Activated naive CD4-positive, alpha-beta T cell treated with anti-CD3 and anti-CD28 coated beads, Interleukin-2, amount 50 U/mL, for 24 hours (primary cell): ENCODE results near the gene MLF2.
"Not testable (repeated sequence)": the region's sequence is repeated elsewhere in the genome, so short reads cannot be mapped to it uniquely, and the experiment has no call there.

ENCODE experiments used
- H3K27ac Mint-ChIP-seq: one replicate; pipeline ENCODE4 v1.8.0; 2021; ENCODE audit warnings: mild to moderate bottlenecking, mixed read lengths
- H3K27me3 Mint-ChIP-seq: one replicate; pipeline ENCODE4 v1.8.0; 2021; ENCODE audit warnings: mixed read lengths
- H3K36me3 Mint-ChIP-seq: one replicate; pipeline ENCODE4 v1.8.0; 2021; ENCODE audit warnings: mixed read lengths
- H3K4me1 Mint-ChIP-seq: one replicate; pipeline ENCODE4 v1.8.0; 2021; ENCODE audit warnings: mixed read lengths
- H3K4me3 Mint-ChIP-seq: one replicate; pipeline ENCODE4 v1.8.0; 2021; ENCODE audit warnings: mild to moderate bottlenecking, mixed read lengths
- H3K9me3 Mint-ChIP-seq: one replicate; pipeline ENCODE4 v1.8.0; 2021; ENCODE audit warnings: mixed read lengths

MLF2 gene

DNA sequence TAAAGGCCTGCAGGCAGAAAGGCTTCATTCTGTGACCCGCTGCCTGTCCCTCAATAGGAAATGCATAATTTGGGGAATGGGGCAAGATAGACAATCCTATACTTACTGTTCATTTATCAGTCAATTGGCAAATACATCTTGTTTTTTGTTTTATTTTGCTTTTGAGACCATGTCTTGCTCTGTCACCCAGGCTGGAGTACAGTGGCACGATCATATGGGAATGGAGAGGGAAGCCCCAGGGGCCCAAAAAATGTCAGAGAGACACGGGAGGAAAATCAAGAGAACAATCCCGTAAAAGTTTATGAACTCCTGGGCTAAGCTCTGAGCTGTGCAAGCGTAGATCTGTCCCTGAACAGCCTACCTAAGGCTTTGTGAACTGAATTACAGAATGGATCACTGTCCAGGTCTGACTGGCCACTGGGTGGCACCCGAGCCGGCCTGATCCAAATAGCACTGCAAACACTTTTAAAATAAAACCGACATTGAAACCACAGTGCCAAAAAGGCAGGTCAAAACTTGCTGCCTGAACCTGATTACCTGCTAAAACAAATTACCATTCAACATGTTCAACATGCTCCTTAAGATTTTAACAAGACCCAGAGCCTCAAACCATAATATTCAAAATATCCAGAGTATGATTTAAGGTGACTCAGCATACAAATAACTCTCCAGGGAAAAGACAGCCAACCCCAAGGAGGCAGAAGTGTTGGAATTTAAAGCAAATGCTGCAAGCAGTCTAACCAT is 17.3 kb downstream of the MLF2 start:
- no peak overlapping the region for H3K4me3 Mint-ChIP-seq
- peaks cover 5% of the 10 kb centered on the region for H3K4me1 Mint-ChIP-seq
- H3K36me3 Mint-ChIP-seq = peaks cover 9% of the 10 kb centered on the region
- H3K9me3 Mint-ChIP-seq = no peaks in the 10 kb centered on the region
- no peaks in the 10 kb centered on the region for H3K27me3 Mint-ChIP-seq
- H3K27ac Mint-ChIP-seq = no peak overlapping the region

DNA sequence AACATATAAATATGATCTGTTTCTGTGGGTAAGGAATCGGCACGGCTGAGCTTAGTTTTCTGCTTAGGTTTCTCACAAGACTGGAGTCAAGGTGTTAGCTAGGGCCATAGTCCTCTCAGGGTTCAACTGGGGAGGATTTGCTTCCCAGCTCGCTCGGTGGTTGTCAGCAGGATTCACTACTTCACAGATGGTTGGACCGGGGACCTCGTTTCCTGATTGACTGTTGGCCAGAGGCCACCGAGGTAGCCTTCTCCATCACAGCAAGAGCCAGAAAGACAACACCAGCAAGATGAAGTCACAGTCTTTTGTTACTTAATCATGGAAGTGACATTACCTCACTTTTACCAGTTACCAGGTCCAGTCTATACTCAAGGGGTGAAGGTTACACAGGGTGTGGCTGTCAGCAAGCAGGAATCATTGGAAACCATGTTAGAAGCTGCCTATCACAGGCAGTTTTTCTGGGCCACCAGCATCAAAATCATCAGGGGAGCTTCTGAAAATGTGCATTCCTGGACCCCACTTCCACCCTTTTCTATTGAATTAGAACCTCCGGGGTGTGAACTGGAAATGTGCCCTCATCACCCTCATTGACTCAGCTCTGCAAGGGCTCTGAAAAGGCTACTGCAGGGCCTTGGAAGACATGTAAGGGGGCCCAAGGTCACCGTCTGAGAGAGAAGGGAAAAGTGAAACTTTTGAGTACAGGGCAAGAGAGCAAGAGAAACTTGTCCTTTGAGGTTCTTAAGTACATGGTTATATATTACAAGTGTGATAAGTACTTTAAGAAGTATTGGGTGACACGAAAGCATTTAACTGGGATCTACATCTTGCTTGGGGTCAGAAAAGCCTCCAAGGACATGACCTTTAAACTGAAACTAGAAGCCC is 18.2 kb downstream of the MLF2 start:
- no peaks in the 10 kb centered on the region for H3K9me3 Mint-ChIP-seq
- no peaks in the 10 kb centered on the region for H3K27me3 Mint-ChIP-seq
- no peak overlapping the region for H3K27ac Mint-ChIP-seq
- H3K36me3 Mint-ChIP-seq = peaks cover 12% of the 10 kb centered on the region
- peaks cover 5% of the 10 kb centered on the region for H3K4me1 Mint-ChIP-seq
- H3K4me3 Mint-ChIP-seq = no peak overlapping the region

DNA sequence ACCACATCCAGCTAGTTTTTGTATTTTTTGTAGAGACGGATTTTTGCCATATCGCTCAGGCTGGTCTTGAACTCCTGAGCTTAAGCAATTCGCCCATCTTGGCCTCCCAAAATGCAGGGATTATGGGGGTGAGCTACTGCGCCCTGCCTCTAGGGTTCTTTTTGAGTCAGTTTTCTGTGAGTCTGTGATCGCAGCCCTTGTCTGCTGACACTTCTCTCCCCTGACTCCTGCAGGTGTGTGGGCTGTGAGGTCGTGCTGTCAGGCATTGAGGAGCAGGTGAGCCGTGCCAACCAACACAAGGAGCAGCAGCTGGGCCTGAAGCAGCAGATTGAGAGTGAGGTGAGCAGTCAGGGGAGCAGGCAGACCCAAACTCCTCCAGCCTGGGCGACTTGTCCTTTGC is 22.8 kb downstream of the MLF2 start:
- H3K27me3 Mint-ChIP-seq = no peaks in the 10 kb centered on the region
- peaks cover 16% of the 10 kb centered on the region for H3K36me3 Mint-ChIP-seq
- H3K4me3 Mint-ChIP-seq = no peak overlapping the region
- peaks cover 10% of the 10 kb centered on the region for H3K4me1 Mint-ChIP-seq
- H3K27ac Mint-ChIP-seq = no peak overlapping the region
- no peaks in the 10 kb centered on the region for H3K9me3 Mint-ChIP-seq

DNA sequence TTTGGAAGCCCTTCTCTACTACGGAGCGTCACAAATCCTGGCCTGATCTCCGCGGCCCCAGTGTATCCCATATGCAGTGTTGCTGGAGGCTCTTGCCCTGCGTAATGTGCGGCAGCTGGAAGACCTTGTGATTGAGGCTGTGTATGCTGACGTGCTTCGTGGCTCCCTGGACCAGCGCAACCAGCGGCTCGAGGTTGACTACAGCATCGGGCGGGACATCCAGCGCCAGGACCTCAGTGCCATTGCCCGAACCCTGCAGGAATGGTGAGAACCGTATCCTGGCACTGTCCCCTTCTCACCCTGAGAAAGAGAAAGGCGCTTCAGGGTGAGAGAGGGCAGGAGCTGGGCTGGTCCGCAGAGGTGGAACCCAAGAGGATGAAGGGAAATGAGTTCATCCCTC is 23.8 kb downstream of the MLF2 start:
- Mint-ChIP-seq H3K27ac (no peak overlapping the region), H3K27me3 (no peaks in the 10 kb centered on the region), H3K36me3 (peaks cover 16% of the 10 kb centered on the region), H3K9me3 (no peaks in the 10 kb centered on the region), H3K4me3 (no peak overlapping the region), H3K4me1 (peaks cover 17% of the 10 kb centered on the region)

GRCh38 chr12:6725350-6725749 is 27.6 kb downstream of the MLF2 start:
- Mint-ChIP-seq H3K4me3 (peak overlapping the region; percentile 99), H3K27me3 (no peaks in the 10 kb centered on the region), H3K9me3 (no peaks in the 10 kb centered on the region), H3K36me3 (peaks cover 12% of the 10 kb centered on the region), H3K27ac (no peak overlapping the region), H3K4me1 (peaks cover 31% of the 10 kb centered on the region)

GRCh38 chr12:6724409-6724797 is 28.5 kb downstream of the MLF2 start:
- peak overlapping the region; percentile 99 for H3K4me3 Mint-ChIP-seq
- H3K27me3 Mint-ChIP-seq = no peaks in the 10 kb centered on the region
- no peaks in the 10 kb centered on the region for H3K9me3 Mint-ChIP-seq
- peak overlapping the region; percentile 99 for H3K27ac Mint-ChIP-seq
- H3K36me3 Mint-ChIP-seq = peaks cover 7% of the 10 kb centered on the region
- H3K4me1 Mint-ChIP-seq = peaks cover 31% of the 10 kb centered on the region

DNA sequence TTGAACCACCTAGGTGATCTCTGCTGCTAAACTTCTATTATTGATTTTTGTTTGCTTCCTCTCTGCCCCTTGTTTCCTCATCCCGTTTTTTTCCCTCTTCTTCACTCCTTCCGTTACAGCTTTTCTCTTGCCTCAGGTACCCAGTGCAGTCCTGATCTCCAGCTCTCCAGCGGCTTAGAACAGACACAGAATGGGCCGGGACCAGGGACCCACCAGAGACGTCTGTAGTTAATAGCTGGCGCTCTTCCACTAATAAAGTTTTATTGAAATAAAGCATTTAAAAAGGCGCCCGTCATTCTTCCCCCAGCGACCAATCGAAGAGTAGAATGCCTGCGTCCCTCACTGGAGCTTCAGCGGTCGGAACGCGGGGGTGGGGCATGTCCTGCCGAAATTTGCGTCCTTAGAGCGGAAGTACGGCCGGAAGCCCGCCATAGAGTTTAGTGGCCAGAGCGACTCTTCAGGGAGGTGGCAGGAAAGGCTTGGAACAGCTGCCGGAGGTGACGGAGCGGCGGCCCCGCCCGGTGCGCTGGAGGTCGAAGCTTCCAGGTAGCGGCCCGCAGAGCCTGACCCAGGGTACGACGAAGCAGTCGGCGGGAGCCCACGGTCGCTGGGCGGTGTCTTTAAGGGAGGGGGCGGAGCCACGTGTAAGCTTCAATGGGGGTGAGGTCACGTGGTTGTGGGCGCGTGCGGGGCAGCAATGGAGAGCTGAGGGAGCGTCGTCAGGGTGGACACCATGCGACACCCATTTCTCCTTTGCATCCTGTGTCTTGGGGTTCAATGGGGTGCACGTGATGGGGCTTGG is 29.1 kb downstream of the MLF2 start, which contains the start of gene COPS7A:
TSS of gene COPS7A (plus strand) at position 440 of the 802 bp plus-strand sequence. CDS start 611 bp downstream, outside the sequence.
- peak within 1 kb of the TSS; percentile 99 for H3K27ac Mint-ChIP-seq
- no peaks in the 10 kb centered on the region for H3K9me3 Mint-ChIP-seq
- H3K27me3 Mint-ChIP-seq = no peaks in the 10 kb centered on the region
- peaks cover 31% of the 10 kb centered on the region for H3K4me1 Mint-ChIP-seq
- H3K36me3 Mint-ChIP-seq = peaks cover 6% of the 10 kb centered on the region
- H3K4me3 Mint-ChIP-seq = peak within 1 kb of the TSS; percentile 99

- no peak overlapping the region for H3K27ac Mint-ChIP-seq
- H3K4me1 Mint-ChIP-seq = peaks cover 31% of the 10 kb centered on the region
- peaks cover 6% of the 10 kb centered on the region for H3K36me3 Mint-ChIP-seq
- peak overlapping the region; percentile 99 for H3K4me3 Mint-ChIP-seq
- no peaks in the 10 kb centered on the region for H3K27me3 Mint-ChIP-seq
- no peaks in the 10 kb centered on the region for H3K9me3 Mint-ChIP-seq
Observed at GRCh38 chr12:6722863-6723262, 30.1 kb downstream of the MLF2 start.

DNA sequence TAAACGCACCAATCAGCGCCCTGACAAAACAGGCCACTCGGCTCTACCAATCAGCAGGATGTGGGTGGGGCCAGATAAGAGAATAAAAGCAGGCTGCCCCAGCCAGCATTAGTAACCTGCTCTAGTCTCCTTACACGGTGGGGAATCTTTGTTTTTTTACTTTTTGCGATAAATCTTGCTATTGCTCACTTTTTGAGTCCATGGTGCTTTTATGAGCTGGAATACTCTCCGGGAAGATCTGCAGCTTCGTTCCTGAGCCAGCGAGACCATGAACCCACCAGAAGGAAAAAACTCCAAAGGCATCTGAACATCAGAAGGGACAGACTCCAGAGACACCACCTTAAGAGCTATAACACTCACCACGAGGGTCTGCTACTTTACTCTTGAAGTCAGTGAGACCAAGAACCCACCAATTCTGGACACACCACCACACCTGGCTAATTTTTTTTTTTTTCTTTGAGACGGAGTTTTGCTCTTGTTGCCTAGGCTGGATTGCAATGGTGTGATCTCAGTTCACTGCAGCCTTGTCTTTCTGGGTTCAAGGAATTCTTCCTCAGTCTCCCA is 36.0 kb downstream of the MLF2 start:
- H3K4me3 Mint-ChIP-seq = no peak overlapping the region
- no peaks in the 10 kb centered on the region for H3K4me1 Mint-ChIP-seq
- no peaks in the 10 kb centered on the region for H3K36me3 Mint-ChIP-seq
- H3K27ac Mint-ChIP-seq = no peak overlapping the region
- H3K27me3 Mint-ChIP-seq = peaks cover 2% of the 10 kb centered on the region
- H3K9me3 Mint-ChIP-seq = no peaks in the 10 kb centered on the region

DNA sequence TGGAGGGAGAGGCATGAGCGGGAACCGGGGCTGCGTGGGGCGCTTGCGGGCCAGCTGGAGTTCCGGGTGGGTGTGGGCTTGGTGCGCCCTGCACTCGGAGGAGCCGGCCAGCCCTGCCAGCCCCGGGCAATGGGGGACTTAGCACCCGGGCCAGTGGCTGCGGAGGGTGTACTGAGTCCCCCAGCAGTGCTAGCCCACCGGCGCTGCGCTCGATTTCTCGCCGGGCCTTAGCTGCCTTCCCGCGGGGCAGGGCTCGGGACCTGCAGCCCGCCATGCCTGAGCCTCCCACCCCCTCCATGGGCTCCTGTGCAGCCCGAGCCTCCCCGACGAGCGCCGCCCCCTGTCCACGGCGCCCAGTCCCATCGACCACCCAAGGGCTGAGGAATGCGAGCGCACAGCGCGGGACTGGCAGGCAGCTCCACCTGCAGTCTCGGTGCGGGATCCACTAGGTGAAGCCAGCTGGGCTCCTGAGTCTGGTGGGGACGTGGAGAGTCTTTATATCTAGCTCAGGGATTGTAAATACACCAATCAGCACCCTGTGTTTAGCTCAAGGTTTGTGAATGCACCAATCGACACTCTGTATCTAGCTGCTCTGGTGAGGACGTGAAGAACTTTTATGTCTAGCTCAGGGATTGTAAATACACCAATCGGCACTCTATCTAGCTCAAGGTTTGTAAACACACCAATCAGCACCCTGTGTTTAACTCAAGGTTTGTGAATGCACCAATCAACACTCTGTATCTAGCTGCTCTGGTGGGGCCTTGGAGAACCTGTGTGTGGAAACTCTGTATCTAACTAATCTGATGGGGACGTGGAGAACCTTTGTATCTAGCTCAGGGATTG is 36.7 kb downstream of the MLF2 start:
- not testable (repeated sequence) for H3K4me3 Mint-ChIP-seq, H3K27ac Mint-ChIP-seq

DNA sequence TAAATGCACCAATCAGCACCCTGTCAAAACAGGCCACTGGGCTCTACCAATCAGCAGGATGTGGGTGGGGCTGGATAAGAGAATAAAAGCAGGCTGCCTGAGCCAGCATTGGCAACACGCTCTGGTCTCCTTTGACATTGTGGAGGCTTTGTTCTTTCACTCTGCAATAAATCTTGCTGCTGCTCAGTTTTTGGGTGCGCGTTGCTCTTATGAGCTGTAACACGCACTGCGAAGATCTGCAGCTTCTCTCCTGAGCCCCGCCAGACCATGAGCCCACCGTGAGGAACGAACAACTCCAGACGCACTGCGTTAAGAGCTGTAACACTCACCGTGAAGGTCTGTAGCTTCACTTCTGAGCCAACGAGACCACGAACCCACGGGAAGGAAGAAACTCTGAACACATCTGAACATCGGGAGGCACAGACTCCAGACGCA is 44.0 kb downstream of the MLF2 start:
- Mint-ChIP-seq H3K9me3 (no peaks in the 10 kb centered on the region), H3K36me3 (no peaks in the 10 kb centered on the region), H3K27me3 (peaks cover 8% of the 10 kb centered on the region), H3K4me3 (peak overlapping the region; percentile 63), H3K4me1 (peaks cover 5% of the 10 kb centered on the region), H3K27ac (peak overlapping the region; percentile 66)

More for the DNA sequence above, 36.7 kb downstream of the MLF2 start:
- not testable (repeated sequence) for H3K27me3 Mint-ChIP-seq, H3K4me1 Mint-ChIP-seq, H3K9me3 Mint-ChIP-seq, H3K36me3 Mint-ChIP-seq

DNA sequence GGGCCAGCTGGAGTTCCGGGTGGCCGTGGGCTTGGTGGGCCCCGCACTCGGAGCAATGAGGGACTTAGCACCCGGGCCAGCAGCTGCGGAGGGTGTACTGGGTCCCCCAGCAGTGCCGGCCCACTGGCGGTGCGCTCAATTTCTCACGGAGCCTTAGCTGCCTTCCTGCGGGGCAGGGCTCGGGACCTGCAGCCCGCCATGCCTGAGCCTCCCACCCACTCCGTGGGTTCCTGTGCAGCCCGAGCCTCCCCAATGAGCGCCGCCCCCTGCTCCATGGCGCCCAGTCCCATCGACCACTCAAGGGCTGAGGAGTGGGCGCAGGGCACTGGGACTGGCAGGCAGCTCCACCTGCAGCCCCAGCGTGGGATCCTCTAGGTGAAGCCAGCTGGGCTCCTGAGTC is 44.6 kb downstream of the MLF2 start:
- H3K9me3 Mint-ChIP-seq, H3K36me3 Mint-ChIP-seq, H3K4me1 Mint-ChIP-seq, H3K27ac Mint-ChIP-seq, H3K4me3 Mint-ChIP-seq: not testable (repeated sequence)
- peaks cover 12% of the 10 kb centered on the region for H3K27me3 Mint-ChIP-seq

GRCh38 chr12:6703631-6704030 is 49.3 kb downstream of the MLF2 start:
- Mint-ChIP-seq H3K4me3 (no peak overlapping the region), H3K9me3 (no peaks in the 10 kb centered on the region), H3K36me3 (no peaks in the 10 kb centered on the region), H3K4me1 (peaks cover 21% of the 10 kb centered on the region), H3K27me3 (peaks cover 33% of the 10 kb centered on the region), H3K27ac (no peak overlapping the region)

DNA sequence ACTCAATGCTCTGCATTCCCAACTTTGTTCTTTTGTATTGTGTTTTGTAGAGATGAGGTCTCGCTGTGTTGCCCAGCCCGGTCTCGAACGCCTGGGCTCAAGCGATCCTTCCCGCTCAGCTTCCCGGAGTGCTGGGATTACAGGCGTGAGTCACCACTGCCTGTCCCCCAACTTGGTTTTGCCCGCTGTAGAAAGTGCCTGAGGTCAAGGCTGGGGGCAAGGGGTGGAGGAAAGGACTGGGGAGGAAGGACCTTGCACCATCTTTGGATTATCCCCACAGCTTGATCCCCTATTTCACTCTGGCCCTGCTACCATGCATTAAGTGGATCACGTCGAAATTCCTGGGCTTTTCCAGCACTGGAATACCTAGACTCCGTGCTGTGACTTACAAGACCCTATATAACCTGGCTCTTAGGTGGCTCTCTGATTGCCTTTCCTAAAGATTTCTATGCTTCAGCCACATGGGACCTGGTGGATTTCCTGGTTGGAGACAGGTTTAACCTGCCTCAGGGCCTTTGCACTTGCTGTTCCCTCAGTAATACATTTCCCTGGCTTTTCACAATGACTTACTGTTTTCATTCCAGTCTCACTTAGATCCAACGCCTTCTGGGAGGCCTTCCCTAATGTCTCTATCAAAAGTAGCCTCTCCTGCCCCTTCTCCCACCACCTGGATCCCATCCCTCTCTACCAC is 51.7 kb downstream of the MLF2 start:
- peaks cover 32% of the 10 kb centered on the region for H3K27me3 Mint-ChIP-seq
- peaks cover 21% of the 10 kb centered on the region for H3K4me1 Mint-ChIP-seq
- peak overlapping the region; percentile 65 for H3K27ac Mint-ChIP-seq
- H3K36me3 Mint-ChIP-seq = no peaks in the 10 kb centered on the region
- no peaks in the 10 kb centered on the region for H3K9me3 Mint-ChIP-seq
- H3K4me3 Mint-ChIP-seq = peak overlapping the region; percentile 84
